WTC11 (cell line): ENCODE measurements around the gene ZNF581. TPM values are rescaled to one million over a fixed set of nuclear protein-coding genes. Genes with fewer than 3 reads are reported as not detected.

Experiments
- ATAC-seq: fragments of 200-7000 bp; cut with Tn5 transposase; 2 replicates; pipeline ENCODE4 v1.10.0; 2021; ENCODE audit warnings: mild to moderate bottlenecking, moderate library complexity
- CTCF ChIA-PET: fragments of 300-600 bp; sonication (Branson Sonifier 250); formaldehyde crosslinking; loops from one replicate; lab custom pipeline; 2021; ENCODE audit warnings: antibody characterized with exemption; lab: Charles Lee
- POLR2A ChIA-PET: fragments of 350-600 bp; sonication (Branson Sonifier 250); formaldehyde crosslinking; loops from one replicate; lab custom pipeline; 2021; ENCODE audit warnings: antibody characterized with exemption; lab: Charles Lee
- DNase-seq: peaks from one replicate; pipeline ENCODE4 v3.0.0; 2021; ENCODE audit warnings: low spot score
- H3K27ac Mint-ChIP-seq: 2 replicates; pipeline ENCODE4 v1.8.0; 2021; ENCODE audit warnings: mixed read lengths
- H3K27me3 Mint-ChIP-seq: 2 replicates; pipeline ENCODE4 v1.8.0; 2021; ENCODE audit warnings: low read depth, mild to moderate bottlenecking, moderate library complexity, mixed read lengths
- H3K36me3 Mint-ChIP-seq: 2 replicates; pipeline ENCODE4 v1.8.0; 2021; ENCODE audit warnings: mixed read lengths
- H3K4me1 Mint-ChIP-seq: 2 replicates; pipeline ENCODE4 v1.8.0; 2022; ENCODE audit warnings: mixed read lengths
- H3K4me3 Mint-ChIP-seq: 2 replicates; pipeline ENCODE4 v1.8.0; 2021; ENCODE audit warnings: mild to moderate bottlenecking, moderate library complexity, mixed read lengths
- H3K9me3 Mint-ChIP-seq: 2 replicates; pipeline ENCODE4 v1.8.0; 2021; ENCODE audit warnings: mixed read lengths
- CBFB ChIP-seq: sonication (generic); formaldehyde crosslinking; IDR thresholded peaks from 2 replicates; pipeline ENCODE4 v1.8.1; 2022; ENCODE audit warnings: mild to moderate bottlenecking, low read depth, missing genetic modification reagents
- CREB1 ChIP-seq: sonication (generic); formaldehyde crosslinking; IDR thresholded peaks from 2 replicates; pipeline ENCODE4 v1.8.0; 2023; ENCODE audit warnings: mild to moderate bottlenecking, missing genetic modification reagents
- CREM ChIP-seq: sonication (generic); formaldehyde crosslinking; IDR thresholded peaks from 2 replicates; pipeline ENCODE4 v1.8.1; 2022; ENCODE audit warnings: mild to moderate bottlenecking, missing genetic modification reagents, moderate library complexity
- EMX1 ChIP-seq: fragments of 250-450 bp; sonication (Bioruptor Pico); IDR thresholded peaks from 2 replicates; pipeline ENCODE4 v1.8.0; 2021; ENCODE audit warnings: mild to moderate bottlenecking
- FOXK1 ChIP-seq: sonication (generic); formaldehyde crosslinking; IDR thresholded peaks from 2 replicates; pipeline ENCODE4 v1.8.0; 2022; ENCODE audit warnings: mild to moderate bottlenecking, moderate library complexity, missing genetic modification reagents
- FOXP1 ChIP-seq: sonication (generic); formaldehyde crosslinking; IDR thresholded peaks from 2 replicates; pipeline ENCODE4 v1.8.0; 2022; ENCODE audit warnings: missing genetic modification reagents, mild to moderate bottlenecking, moderate library complexity, borderline replicate concordance
- GTF2I ChIP-seq: fragments of 250-450 bp; sonication (Bioruptor Pico); conservative IDR thresholded peaks from 2 replicates; pipeline ENCODE4 v1.4.0; 2021; ENCODE audit warnings: mild to moderate bottlenecking
- JUN ChIP-seq: sonication (generic); formaldehyde crosslinking; IDR thresholded peaks from 2 replicates; pipeline ENCODE4 v1.8.0; 2023; ENCODE audit warnings: mild to moderate bottlenecking, missing genetic modification reagents
- NFATC4 ChIP-seq: fragments of 250-450 bp; sonication (Bioruptor Pico); IDR thresholded peaks from 2 replicates; pipeline ENCODE4 v1.9.0; 2021; ENCODE audit warnings: mild to moderate bottlenecking
- NFE2L1 ChIP-seq: sonication (generic); formaldehyde crosslinking; IDR thresholded peaks from 2 replicates; pipeline ENCODE4 v1.8.1; 2023; ENCODE audit warnings: missing genetic modification reagents
- NFYB ChIP-seq: sonication (generic); formaldehyde crosslinking; conservative IDR thresholded peaks from 2 replicates; pipeline ENCODE4 v1.8.0; 2022; ENCODE audit warnings: low read depth, missing genetic modification reagents
- RORB ChIP-seq: fragments of 250-450 bp; sonication (Bioruptor Pico); IDR thresholded peaks from 2 replicates; pipeline ENCODE4 v1.9.0; 2021; ENCODE audit warnings: mild to moderate bottlenecking
- SMAD4 ChIP-seq: sonication (generic); formaldehyde crosslinking; IDR thresholded peaks from 2 replicates; pipeline ENCODE4 v1.8.0; 2022; ENCODE audit warnings: mild to moderate bottlenecking, missing genetic modification reagents
- SOX15 ChIP-seq: fragments of 250-450 bp; sonication (Bioruptor Pico); IDR thresholded peaks from 2 replicates; pipeline ENCODE4 v1.9.0; 2021; ENCODE audit warnings: mild to moderate bottlenecking
- TEAD4 ChIP-seq: sonication (generic); formaldehyde crosslinking; IDR thresholded peaks from 2 replicates; pipeline ENCODE4 v1.8.0; 2022; ENCODE audit warnings: mild to moderate bottlenecking, missing genetic modification reagents
- ZNF138 ChIP-seq: sonication (generic); formaldehyde crosslinking; conservative IDR thresholded peaks from 2 replicates; pipeline ENCODE4 v1.8.1; 2022; ENCODE audit warnings: mild to moderate bottlenecking, moderate library complexity, missing genetic modification reagents
- ZNF416 ChIP-seq: fragments of 250-450 bp; sonication (Bioruptor Pico); IDR thresholded peaks from 2 replicates; pipeline ENCODE4 v1.9.0; 2021; ENCODE audit warnings: mild to moderate bottlenecking, inconsistent platforms
- total RNA-seq: library from RNA; stranded (reverse); gene quantifications from 3 replicates; pipeline ENCODE4 v1.2.3, GENCODE V29; 2021
- TF ChIP-seq, protein P1 (sequence below): sonication (generic); formaldehyde crosslinking; IDR thresholded peaks from 2 replicates; pipeline ENCODE4 v1.8.0; 2022; ENCODE audit warnings: mild to moderate bottlenecking, missing genetic modification reagents
- TF ChIP-seq, protein P2 (sequence below): sonication (generic); formaldehyde crosslinking; IDR thresholded peaks from 2 replicates; pipeline ENCODE4 v1.8.1; 2023; ENCODE audit warnings: mild to moderate bottlenecking, missing genetic modification reagents, borderline replicate concordance
- TF ChIP-seq, protein P3 (sequence below): sonication (generic); formaldehyde crosslinking; IDR thresholded peaks from 2 replicates; pipeline ENCODE4 v1.8.0; 2022; ENCODE audit warnings: mild to moderate bottlenecking, missing genetic modification reagents
- TF ChIP-seq, protein P4 (sequence below): sonication (generic); formaldehyde crosslinking; IDR thresholded peaks from 2 replicates; pipeline ENCODE4 v1.8.0; 2022; ENCODE audit warnings: mild to moderate bottlenecking, missing genetic modification reagents
- TF ChIP-seq, protein P5 (sequence below): fragments of 250-450 bp; sonication (Bioruptor Pico); IDR thresholded peaks from 2 replicates; pipeline ENCODE4 v1.9.0; 2021; ENCODE audit warnings: mild to moderate bottlenecking
- TF ChIP-seq, protein P6 (sequence below): sonication (generic); formaldehyde crosslinking; IDR thresholded peaks from 2 replicates; pipeline ENCODE4 v1.8.1; 2022; ENCODE audit warnings: low read depth, mild to moderate bottlenecking, moderate library complexity, missing genetic modification reagents, borderline replicate concordance
- TF ChIP-seq, protein P7 (sequence below): fragments of 250-450 bp; sonication (Bioruptor Pico); IDR thresholded peaks from 2 replicates; pipeline ENCODE4 v2.1.2; 2022; ENCODE audit warnings: mild to moderate bottlenecking, moderate library complexity

Gene ZNF581
- total RNA-seq, 1 experiment from 2014 or later = 100 TPM

DNA sequence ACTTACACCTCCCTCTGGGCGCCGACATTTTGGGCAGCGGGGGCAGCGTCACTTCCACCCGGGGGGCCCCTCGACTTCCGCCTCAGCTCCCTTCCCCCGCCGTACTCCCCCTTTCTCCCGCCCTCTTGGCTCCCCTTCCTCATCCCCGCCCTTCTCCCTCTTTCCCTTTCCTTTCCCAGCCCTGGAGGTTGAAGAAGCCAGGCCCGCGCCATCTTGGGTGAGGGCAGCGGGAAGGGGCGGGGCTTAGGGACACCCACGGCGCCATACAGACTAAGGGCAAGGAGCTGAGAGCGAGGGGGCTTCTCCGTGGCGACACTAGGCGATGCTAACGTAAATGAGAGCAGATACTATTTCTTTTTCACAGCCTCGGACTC is 44.0 kb upstream of the ZNF581 start, which contains the start of gene FIZ1 (continued):
- TF ChIP-seq JUN = no peak
- TF ChIP-seq, protein P1, sequence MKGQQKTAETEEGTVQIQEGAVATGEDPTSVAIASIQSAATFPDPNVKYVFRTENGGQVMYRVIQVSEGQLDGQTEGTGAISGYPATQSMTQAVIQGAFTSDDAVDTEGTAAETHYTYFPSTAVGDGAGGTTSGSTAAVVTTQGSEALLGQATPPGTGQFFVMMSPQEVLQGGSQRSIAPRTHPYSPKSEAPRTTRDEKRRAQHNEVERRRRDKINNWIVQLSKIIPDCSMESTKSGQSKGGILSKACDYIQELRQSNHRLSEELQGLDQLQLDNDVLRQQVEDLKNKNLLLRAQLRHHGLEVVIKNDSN (CRISPR knock-in tag) = no peak
- TF ChIP-seq, all 79 proteins: peak for 6

DNA sequence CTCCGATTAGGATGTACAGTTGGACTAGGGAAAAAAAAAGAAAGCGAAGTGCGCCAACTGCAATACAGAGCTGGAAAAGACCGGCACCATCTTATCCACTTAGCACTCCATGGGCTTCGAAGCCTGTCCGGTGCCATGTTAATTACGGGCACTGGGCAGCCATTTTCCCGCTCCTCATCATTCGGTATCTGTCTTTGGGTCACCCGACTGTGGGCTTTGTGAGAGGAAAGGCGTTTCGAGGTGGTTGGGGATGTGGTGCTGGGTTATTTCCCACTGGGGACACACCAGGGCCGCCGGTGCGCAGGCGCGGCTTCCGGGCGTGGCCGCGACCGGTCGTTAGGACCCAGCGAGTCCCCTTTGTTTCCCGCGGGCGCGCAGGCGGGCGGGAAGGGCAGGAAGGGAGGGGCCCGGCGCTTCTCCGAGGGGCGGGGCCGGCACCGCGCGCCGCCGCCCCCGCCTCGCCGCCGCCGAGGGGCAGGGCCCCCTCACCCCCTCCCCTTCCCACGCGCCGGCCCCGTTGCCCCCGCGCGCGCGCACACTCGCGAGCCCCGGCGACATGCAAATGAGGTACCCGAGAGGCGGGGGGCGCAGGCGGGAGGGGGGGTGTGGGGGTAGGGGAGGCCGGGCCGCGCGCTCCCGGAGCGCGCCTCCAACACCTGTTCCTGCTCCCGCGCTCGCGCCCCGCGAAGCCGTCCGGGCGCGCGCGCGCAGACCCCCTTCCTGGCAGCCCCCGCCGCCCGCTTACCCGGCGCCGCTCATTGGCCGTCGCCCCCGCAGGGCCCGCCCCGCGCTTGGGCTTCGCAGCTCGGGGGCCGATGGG is 43.4 kb upstream of the ZNF581 start, which contains the start of gene ZNF524:
Gene ZNF524, plus strand, starts transcription at position 447 of the 820 bp plus-strand sequence. CDS start 1,825 bp downstream, outside the sequence.
- Mint-ChIP-seq H3K4me1 (peaks cover 29% of the 10 kb centered on the region), H3K9me3 (no peaks in the 10 kb centered on the region), H3K27me3 (no peaks in the 10 kb centered on the region; the same call in 1 of the 2 replicates), H3K27ac (peak within 1 kb of the TSS; percentile 100), H3K36me3 (peaks cover 18% of the 10 kb centered on the region), H3K4me3 (peak within 1 kb of the TSS; percentile 98)
- ChIA-PET CTCF (interaction anchor here (0.6 to 3.0 kb wide), 14 partner anchors 12 to 454 kb away, joined by 3 to 17 read pairs (median 6); partner anchors contain the start of genes HSPBP1, NAT14 and ZNF784), POLR2A (interaction anchor here (0.5 to 2.1 kb wide), 14 partner anchors 13 to 261 kb away, joined by 3 to 17 read pairs (median 6); partner anchors contain the start of genes KMT5C, U2AF2, UBE2S and ZNF628)
- peak; percentile 88 for DNase-seq
- peak; percentile 6 for ATAC-seq
- TF ChIP-seq FOXP1 (CRISPR knock-in tag) (peak; percentile 29; the same call in 1 of the 2 replicates), NFATC4 (CRISPR knock-in tag) (no peak; the same call in 1 of the 2 replicates), EMX1 (CRISPR knock-in tag) (no peak), NFE2L1 (peak; percentile 55; the same call in 1 of the 2 replicates), RORB (no peak), CREM (CRISPR knock-in tag) (no peak), GTF2I (CRISPR knock-in tag) (no peak), SOX15 (CRISPR knock-in tag) (no peak), CREB1 (no peak), FOXK1 (CRISPR knock-in tag) (peak; percentile 73), CBFB (CRISPR knock-in tag) (no peak), NFYB (CRISPR knock-in tag) (peak; percentile 63; the same call in 1 of the 2 replicates), ZNF138 (no peak), ZNF416 (no peak; the same call in none of the 2 replicates), SMAD4 (CRISPR knock-in tag) (no peak), TEAD4 (CRISPR knock-in tag) (0 out of 2 replicates have a peak, but pooled peaks have one; percentile 19)
- TF ChIP-seq, protein P2, sequence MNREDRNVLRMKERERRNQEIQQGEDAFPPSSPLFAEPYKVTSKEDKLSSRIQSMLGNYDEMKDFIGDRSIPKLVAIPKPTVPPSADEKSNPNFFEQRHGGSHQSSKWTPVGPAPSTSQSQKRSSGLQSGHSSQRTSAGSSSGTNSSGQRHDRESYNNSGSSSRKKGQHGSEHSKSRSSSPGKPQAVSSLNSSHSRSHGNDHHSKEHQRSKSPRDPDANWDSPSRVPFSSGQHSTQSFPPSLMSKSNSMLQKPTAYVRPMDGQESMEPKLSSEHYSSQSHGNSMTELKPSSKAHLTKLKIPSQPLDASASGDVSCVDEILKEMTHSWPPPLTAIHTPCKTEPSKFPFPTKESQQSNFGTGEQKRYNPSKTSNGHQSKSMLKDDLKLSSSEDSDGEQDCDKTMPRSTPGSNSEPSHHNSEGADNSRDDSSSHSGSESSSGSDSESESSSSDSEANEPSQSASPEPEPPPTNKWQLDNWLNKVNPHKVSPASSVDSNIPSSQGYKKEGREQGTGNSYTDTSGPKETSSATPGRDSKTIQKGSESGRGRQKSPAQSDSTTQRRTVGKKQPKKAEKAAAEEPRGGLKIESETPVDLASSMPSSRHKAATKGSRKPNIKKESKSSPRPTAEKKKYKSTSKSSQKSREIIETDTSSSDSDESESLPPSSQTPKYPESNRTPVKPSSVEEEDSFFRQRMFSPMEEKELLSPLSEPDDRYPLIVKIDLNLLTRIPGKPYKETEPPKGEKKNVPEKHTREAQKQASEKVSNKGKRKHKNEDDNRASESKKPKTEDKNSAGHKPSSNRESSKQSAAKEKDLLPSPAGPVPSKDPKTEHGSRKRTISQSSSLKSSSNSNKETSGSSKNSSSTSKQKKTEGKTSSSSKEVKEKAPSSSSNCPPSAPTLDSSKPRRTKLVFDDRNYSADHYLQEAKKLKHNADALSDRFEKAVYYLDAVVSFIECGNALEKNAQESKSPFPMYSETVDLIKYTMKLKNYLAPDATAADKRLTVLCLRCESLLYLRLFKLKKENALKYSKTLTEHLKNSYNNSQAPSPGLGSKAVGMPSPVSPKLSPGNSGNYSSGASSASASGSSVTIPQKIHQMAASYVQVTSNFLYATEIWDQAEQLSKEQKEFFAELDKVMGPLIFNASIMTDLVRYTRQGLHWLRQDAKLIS (CRISPR knock-in tag) = no peak
- TF ChIP-seq, protein P3, sequence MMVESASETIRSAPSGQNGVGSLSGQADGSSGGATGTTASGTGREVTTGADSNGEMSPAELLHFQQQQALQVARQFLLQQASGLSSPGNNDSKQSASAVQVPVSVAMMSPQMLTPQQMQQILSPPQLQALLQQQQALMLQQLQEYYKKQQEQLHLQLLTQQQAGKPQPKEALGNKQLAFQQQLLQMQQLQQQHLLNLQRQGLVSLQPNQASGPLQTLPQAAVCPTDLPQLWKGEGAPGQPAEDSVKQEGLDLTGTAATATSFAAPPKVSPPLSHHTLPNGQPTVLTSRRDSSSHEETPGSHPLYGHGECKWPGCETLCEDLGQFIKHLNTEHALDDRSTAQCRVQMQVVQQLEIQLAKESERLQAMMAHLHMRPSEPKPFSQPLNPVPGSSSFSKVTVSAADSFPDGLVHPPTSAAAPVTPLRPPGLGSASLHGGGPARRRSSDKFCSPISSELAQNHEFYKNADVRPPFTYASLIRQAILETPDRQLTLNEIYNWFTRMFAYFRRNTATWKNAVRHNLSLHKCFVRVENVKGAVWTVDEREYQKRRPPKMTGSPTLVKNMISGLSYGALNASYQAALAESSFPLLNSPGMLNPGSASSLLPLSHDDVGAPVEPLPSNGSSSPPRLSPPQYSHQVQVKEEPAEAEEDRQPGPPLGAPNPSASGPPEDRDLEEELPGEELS (CRISPR knock-in tag) = peak; percentile 43; the same call in 1 of the 2 replicates
- TF ChIP-seq, protein P4, sequence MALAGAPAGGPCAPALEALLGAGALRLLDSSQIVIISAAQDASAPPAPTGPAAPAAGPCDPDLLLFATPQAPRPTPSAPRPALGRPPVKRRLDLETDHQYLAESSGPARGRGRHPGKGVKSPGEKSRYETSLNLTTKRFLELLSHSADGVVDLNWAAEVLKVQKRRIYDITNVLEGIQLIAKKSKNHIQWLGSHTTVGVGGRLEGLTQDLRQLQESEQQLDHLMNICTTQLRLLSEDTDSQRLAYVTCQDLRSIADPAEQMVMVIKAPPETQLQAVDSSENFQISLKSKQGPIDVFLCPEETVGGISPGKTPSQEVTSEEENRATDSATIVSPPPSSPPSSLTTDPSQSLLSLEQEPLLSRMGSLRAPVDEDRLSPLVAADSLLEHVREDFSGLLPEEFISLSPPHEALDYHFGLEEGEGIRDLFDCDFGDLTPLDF (CRISPR knock-in tag) = no peak
- TF ChIP-seq, protein P5, sequence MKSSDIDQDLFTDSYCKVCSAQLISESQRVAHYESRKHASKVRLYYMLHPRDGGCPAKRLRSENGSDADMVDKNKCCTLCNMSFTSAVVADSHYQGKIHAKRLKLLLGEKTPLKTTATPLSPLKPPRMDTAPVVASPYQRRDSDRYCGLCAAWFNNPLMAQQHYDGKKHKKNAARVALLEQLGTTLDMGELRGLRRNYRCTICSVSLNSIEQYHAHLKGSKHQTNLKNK (CRISPR knock-in tag) = no peak
- TF ChIP-seq, protein P1 (CRISPR knock-in tag) = 0 out of 2 replicates have a peak, but pooled peaks have one; percentile 15
- TF ChIP-seq, protein P6, sequence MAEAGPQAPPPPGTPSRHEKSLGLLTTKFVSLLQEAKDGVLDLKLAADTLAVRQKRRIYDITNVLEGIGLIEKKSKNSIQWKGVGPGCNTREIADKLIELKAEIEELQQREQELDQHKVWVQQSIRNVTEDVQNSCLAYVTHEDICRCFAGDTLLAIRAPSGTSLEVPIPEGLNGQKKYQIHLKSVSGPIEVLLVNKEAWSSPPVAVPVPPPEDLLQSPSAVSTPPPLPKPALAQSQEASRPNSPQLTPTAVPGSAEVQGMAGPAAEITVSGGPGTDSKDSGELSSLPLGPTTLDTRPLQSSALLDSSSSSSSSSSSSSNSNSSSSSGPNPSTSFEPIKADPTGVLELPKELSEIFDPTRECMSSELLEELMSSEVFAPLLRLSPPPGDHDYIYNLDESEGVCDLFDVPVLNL (CRISPR knock-in tag) = peak; percentile 89
- TF ChIP-seq, protein P7, sequence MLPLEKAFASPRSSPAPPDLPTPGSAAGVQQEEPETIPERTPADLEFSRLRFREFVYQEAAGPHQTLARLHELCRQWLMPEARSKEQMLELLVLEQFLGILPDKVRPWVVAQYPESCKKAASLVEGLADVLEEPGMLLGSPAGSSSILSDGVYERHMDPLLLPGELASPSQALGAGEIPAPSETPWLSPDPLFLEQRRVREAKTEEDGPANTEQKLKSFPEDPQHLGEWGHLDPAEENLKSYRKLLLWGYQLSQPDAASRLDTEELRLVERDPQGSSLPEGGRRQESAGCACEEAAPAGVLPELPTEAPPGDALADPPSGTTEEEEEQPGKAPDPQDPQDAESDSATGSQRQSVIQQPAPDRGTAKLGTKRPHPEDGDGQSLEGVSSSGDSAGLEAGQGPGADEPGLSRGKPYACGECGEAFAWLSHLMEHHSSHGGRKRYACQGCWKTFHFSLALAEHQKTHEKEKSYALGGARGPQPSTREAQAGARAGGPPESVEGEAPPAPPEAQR (CRISPR knock-in tag) = no peak
